SU-DHL-6 (cell line): ENCODE data around the gene SNAP91.

Experiments
- H2AFZ ChIP-seq: fragments of 200-600 bp; sonication (generic); 2 replicates; pipeline ENCODE4 v1.6.1; 2014; ENCODE audit warnings: low read depth, mild to moderate bottlenecking, moderate library complexity, mixed read lengths, antibody characterized with exemption, low read length; ENCODE audit not compliant: severe bottlenecking
- H3F3A ChIP-seq: fragments of 200-600 bp; shearing (Covaris generic); 2 replicates; pipeline ENCODE4 v1.6.0; 2016; ENCODE audit warnings: antibody characterized with exemption, mild to moderate bottlenecking; ENCODE audit not compliant: insufficient read depth
- H3K27ac ChIP-seq: fragments of 200-600 bp; sonication (generic); 2 replicates; pipeline ENCODE4 v1.5.1; 2016; ENCODE audit warnings: low read depth, mild to moderate bottlenecking, low read length, moderate library complexity, mixed read lengths
- H3K27me3 ChIP-seq: fragments of 200-600 bp; sonication (generic), shearing (Covaris generic); 2 replicates; pipeline ENCODE4 v1.6.0; 2014; ENCODE audit warnings: mild to moderate bottlenecking, low read length
- H3K36me3 ChIP-seq: fragments of 200-600 bp; sonication (generic); 2 replicates; pipeline ENCODE4 v1.6.1; 2014; ENCODE audit warnings: mild to moderate bottlenecking, low read length, mixed read lengths
- H3K4me2 ChIP-seq: fragments of 300-600, 200-600 bp; shearing (Covaris generic), sonication (generic); 2 replicates; pipeline ENCODE4 v1.6.0; 2014; ENCODE audit warnings: low read length, low read depth, mild to moderate bottlenecking; ENCODE audit not compliant: poor library complexity, severe bottlenecking
- H3K4me3 ChIP-seq: fragments of 200-600 bp; sonication (generic); 2 replicates; pipeline ENCODE4 v1.5.1; 2014; ENCODE audit warnings: antibody characterized with exemption, low read length, mild to moderate bottlenecking, mixed read lengths; ENCODE audit not compliant: insufficient read depth, poor library complexity, severe bottlenecking
- H3K79me2 ChIP-seq: fragments of 200-600 bp; sonication (generic); 2 replicates; pipeline ENCODE4 v1.6.1; 2014; ENCODE audit warnings: mild to moderate bottlenecking, low read length, moderate library complexity; ENCODE audit not compliant: insufficient read depth
- H3K9ac ChIP-seq: fragments of 200-600 bp; sonication (generic); 2 replicates; pipeline ENCODE4 v1.7.0; 2014; ENCODE audit warnings: mild to moderate bottlenecking, low read length
- H3K9me2 ChIP-seq: fragments of 200-600 bp; sonication (generic); replicated peaks from 2 replicates; pipeline ENCODE4 v1.6.1; 2014; ENCODE audit warnings: low read length; ENCODE audit not compliant: insufficient read depth
- H3K9me3 ChIP-seq: fragments of 200-600 bp; sonication (generic); 2 replicates; pipeline ENCODE4 v1.6.1; 2014; ENCODE audit warnings: low read length, mixed read lengths; ENCODE audit not compliant: insufficient read depth
- H4K20me1 ChIP-seq: fragments of 200-600 bp; sonication (generic); 2 replicates; pipeline ENCODE4 v1.6.1; 2014; ENCODE audit warnings: low read depth, mild to moderate bottlenecking, antibody characterized with exemption, low read length, moderate library complexity, mixed read lengths
- EZH2phosphoT487 ChIP-seq: fragments of 200-600 bp; sonication (generic), shearing (Covaris generic); conservative IDR thresholded peaks from 2 replicates; pipeline ENCODE4 v1.6.1; 2018; ENCODE audit warnings: mild to moderate bottlenecking, antibody characterized with exemption, low read length, moderate library complexity, mixed read lengths
- TF ChIP-seq, protein P1 (sequence below): fragments of 200-600 bp; sonication (generic); IDR thresholded peaks from one replicate; pipeline ENCODE4 v1.5.1; 2017; ENCODE audit warnings: antibody characterized with exemption, mild to moderate bottlenecking, low read length, moderate library complexity; ENCODE audit not compliant: insufficient read depth, poor library complexity, severe bottlenecking

Gene SNAP91

GRCh38 chr6:83729871-83730270, 21.0 kb upstream of the SNAP91 start:
- no peak overlapping the region for H3K4me3 ChIP-seq
- no peaks in the 10 kb centered on the region for H3K36me3 ChIP-seq
- TF ChIP-seq, protein P1, sequence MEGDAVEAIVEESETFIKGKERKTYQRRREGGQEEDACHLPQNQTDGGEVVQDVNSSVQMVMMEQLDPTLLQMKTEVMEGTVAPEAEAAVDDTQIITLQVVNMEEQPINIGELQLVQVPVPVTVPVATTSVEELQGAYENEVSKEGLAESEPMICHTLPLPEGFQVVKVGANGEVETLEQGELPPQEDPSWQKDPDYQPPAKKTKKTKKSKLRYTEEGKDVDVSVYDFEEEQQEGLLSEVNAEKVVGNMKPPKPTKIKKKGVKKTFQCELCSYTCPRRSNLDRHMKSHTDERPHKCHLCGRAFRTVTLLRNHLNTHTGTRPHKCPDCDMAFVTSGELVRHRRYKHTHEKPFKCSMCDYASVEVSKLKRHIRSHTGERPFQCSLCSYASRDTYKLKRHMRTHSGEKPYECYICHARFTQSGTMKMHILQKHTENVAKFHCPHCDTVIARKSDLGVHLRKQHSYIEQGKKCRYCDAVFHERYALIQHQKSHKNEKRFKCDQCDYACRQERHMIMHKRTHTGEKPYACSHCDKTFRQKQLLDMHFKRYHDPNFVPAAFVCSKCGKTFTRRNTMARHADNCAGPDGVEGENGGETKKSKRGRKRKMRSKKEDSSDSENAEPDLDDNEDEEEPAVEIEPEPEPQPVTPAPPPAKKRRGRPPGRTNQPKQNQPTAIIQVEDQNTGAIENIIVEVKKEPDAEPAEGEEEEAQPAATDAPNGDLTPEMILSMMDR = no peak
- TF ChIP-seq EZH2phosphoT487 = no peak
- no peaks in the 10 kb centered on the region for H3F3A ChIP-seq
- no peak overlapping the region for H3K4me2 ChIP-seq
- no peaks in the 10 kb centered on the region for H4K20me1 ChIP-seq
- no peak overlapping the region for H3K9ac ChIP-seq
- no peak overlapping the region for H2AFZ ChIP-seq
- no peaks in the 10 kb centered on the region for H3K27me3 ChIP-seq
- H3K9me3 ChIP-seq = no peaks in the 10 kb centered on the region
- no peak overlapping the region for H3K27ac ChIP-seq
- H3K9me2 ChIP-seq = no peaks in the 10 kb centered on the region
- H3K79me2 ChIP-seq = no peaks in the 10 kb centered on the region

DNA sequence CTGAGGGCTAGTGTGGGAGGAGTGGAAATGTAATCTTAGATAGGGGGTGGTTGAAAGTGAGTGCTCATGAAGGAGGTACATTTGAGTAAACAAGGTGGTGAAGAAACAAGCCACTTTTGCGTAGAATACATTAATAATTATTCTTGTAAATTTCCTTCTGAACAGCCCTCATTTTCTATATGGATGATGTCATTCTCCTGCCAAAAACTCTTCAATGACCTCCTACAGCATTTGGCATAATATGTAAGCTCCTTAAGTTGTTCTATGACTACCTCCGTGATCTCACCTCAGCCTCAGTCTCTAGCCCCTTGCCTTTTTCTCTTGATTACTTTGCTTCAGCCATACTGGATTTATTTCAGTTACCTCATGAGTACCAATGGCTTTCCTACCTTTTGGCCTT, 14.0 kb upstream of the SNAP91 start:
- no peak for TF ChIP-seq EZH2phosphoT487
- TF ChIP-seq, protein P1 = no peak
- Histone ChIP-seq H2AFZ (no peak overlapping the region), H3K4me2 (no peak overlapping the region), H4K20me1 (no peaks in the 10 kb centered on the region), H3K9ac (no peak overlapping the region), H3K27me3 (no peaks in the 10 kb centered on the region), H3K4me3 (no peak overlapping the region), H3K36me3 (no peaks in the 10 kb centered on the region), H3F3A (no peaks in the 10 kb centered on the region), H3K79me2 (no peaks in the 10 kb centered on the region), H3K27ac (no peak overlapping the region), H3K9me3 (no peaks in the 10 kb centered on the region), H3K9me2 (no peaks in the 10 kb centered on the region)

- Histone ChIP-seq H3K27me3 (no peaks in the 10 kb centered on the region), H3K4me2 (no peak overlapping the region), H3K4me3 (no peak overlapping the region), H3K9me2 (no peaks in the 10 kb centered on the region), H3K9ac (no peak overlapping the region), H4K20me1 (no peaks in the 10 kb centered on the region), H2AFZ (no peak overlapping the region), H3K9me3 (0 out of 2 replicates have a peak, but pooled peaks cover 3% of the 10 kb centered on the region), H3K36me3 (no peaks in the 10 kb centered on the region), H3K27ac (no peak overlapping the region), H3K79me2 (no peaks in the 10 kb centered on the region), H3F3A (peaks cover 4% of the 10 kb centered on the region; the same call in 1 of the 2 replicates)
- TF ChIP-seq, protein P1 = no peak
- TF ChIP-seq EZH2phosphoT487 = no peak
Observed at GRCh38 chr6:83717809-83718208, 8.9 kb upstream of the SNAP91 start.
